ENCODE data around the gene RPLP2.

RPLP2 gene

DNA sequence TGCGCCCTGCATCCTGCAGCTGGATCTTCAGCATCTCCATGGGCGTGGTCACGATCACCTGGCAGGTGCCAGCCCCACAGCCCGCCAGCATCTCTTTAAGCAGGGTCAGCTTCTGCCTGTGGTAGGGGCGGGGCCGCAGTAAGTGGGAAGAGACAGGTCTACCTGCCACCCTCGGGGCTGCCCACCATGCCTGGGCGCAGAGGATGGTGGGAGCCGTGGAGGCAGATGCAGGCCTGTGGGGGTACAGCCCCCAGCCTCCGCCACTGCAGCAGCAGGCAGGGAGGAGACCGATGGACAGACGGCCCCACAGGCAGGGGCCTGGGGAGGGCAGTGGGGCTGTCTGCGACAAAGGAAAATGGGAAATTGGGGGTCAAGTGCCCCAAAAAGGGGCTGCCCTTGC, 16.9 kb upstream of the RPLP2 start:
- Histone ChIP-seq H3K4me3 (no peak overlapping the region), H3K36me3 (peaks cover 0 to 28% (median 5%) of the 10 kb centered on the region in 3 donors), H3K27ac (no peak overlapping the region), H3K4me1 (peaks cover 0 to 42% (median 25%) of the 10 kb centered on the region in 4 donors), H3K27me3 (peaks cover 0 to 31% of the 10 kb centered on the region in 2 donors), H3K9me3 (no peaks in the 10 kb centered on the region)
- DNase-seq, result no peak
- TF ChIP-seq, protein P1, sequence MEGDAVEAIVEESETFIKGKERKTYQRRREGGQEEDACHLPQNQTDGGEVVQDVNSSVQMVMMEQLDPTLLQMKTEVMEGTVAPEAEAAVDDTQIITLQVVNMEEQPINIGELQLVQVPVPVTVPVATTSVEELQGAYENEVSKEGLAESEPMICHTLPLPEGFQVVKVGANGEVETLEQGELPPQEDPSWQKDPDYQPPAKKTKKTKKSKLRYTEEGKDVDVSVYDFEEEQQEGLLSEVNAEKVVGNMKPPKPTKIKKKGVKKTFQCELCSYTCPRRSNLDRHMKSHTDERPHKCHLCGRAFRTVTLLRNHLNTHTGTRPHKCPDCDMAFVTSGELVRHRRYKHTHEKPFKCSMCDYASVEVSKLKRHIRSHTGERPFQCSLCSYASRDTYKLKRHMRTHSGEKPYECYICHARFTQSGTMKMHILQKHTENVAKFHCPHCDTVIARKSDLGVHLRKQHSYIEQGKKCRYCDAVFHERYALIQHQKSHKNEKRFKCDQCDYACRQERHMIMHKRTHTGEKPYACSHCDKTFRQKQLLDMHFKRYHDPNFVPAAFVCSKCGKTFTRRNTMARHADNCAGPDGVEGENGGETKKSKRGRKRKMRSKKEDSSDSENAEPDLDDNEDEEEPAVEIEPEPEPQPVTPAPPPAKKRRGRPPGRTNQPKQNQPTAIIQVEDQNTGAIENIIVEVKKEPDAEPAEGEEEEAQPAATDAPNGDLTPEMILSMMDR (IDR thresholded peaks at IDR 0.05), result no peak
- intact Hi-C loops (cut with DNase I; ENCODE audit: low total_unique reads), result no loop called here

DNA sequence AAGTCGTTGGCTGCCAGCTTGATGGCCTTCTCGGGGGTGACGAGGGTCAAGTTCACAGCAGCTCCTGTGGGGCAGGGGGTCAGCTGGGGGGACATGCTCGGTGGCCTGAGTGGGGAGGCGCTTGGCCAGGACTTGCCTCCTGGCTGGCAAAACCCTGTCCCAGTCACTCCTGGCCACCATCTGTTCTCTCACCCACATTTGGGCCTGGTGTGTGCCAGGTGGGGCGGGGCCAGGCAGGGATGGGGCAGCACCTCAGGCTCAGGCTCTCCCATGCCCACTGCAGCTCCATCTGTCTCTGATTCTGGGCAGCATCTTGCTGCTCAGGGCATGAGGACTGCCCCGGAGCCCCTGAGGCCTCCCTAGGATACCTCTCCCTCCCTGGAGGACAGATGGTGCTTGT, 16.2 kb upstream of the RPLP2 start:
- H3K36me3 ChIP-seq, result peaks cover 0 to 28% (median 5%) of the 10 kb centered on the region in 3 donors
- TF ChIP-seq, protein P1 (IDR thresholded peaks at IDR 0.05), result no peak
- H3K4me3 ChIP-seq, result no peak overlapping the region
- no peaks in the 10 kb centered on the region for H3K9me3 ChIP-seq
- H3K27me3 ChIP-seq, result peaks cover 0 to 24% of the 10 kb centered on the region in 2 donors
- intact Hi-C loops (cut with DNase I; ENCODE audit: low total_unique reads), result no loop called here
- DNase-seq, result no peak
- H3K4me1 ChIP-seq, result peaks cover 0 to 47% (median 28%) of the 10 kb centered on the region in 4 donors
- H3K27ac ChIP-seq, result no peak overlapping the region

DNA sequence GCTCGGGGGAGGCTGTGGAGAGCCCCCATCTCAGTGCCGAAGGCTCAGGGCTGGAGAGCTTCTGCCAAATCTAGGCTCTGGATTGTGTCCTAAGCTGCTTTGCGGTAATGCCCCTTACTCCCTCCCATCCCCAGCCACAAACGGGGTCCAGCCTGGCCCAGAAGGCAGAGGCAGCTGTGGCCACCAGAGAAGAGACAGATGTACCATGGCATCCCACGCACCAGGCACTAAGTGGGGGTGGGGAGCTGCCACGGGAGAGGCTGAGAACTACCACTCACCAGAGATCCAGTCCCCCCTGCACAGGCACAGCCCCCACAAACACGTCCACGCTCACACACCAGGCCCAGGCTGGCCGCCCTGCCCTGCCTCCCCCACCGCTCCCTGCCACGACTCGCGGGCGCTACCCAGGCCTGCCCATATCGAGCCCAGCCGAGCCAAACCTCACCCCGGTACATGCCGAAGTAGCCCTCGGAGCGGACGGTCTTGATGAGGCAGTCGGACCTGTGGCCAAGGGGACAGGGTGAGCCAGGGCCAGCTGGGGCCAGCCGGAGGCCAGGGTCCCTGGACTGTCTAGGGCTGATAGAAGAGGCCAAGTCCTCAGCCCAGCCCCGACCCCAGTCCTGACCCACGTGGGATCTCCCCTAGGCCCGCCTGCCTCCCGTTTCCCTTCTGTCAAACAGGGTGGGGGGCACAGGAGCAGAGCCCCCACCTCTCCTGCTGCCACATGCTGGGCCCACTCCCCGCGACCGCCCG, 15.6 kb upstream of the RPLP2 start:
- intact Hi-C loops (cut with DNase I; ENCODE audit: low total_unique reads), result no loop called here
- peaks cover 0 to 18% of the 10 kb centered on the region in 2 donors for H3K27me3 ChIP-seq
- H3K4me1 ChIP-seq, result peaks cover 0 to 46% (median 29%) of the 10 kb centered on the region in 4 donors

DNA sequence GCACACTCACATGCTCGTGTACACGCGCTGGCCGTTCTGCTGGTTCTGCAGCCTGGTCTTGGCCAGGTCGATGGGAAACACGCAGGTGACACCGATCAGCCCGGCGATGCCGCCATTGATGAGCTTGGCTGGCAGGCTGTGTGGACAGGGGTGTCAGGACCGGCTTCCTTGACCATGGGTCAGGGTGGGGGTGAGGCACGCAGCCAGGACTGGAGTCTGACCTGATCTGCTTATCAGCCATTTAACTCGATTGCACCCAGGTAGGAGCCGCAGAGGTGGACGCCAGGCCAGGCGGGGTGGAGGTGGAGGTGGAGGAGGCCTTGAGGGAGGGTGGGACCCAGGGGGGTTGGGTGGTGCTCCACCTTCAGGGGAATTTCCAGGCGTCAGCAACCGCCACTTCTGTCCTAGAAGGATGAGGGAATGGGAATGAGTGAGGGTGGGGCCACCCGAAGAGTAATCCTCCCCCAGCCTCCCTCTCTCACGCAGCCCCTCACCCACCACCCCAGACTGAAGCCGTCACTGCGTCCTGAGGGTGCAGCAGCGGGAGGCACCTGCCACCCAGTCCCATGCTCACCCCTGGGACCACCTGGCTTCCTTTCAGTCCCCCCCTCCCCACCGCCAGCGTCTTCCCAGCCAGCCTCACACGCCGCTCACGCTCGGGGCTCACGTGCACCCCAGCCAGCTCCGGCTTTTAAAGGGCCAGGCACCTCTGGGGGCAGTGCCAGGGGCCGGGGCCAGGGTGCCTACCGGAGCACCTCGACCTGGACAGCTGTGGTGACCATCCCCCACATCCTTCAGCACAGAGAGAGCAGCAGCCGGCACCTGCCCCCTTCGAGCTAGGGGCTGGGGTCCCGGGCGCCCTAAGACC, 14.8 kb upstream of the RPLP2 start:
- H3K36me3 ChIP-seq, result peaks cover 0 to 38% (median 5%) of the 10 kb centered on the region in 3 donors
- H3K4me3 ChIP-seq, result peak overlapping the region; percentile 68 to 88
- TF ChIP-seq, protein P1 (IDR thresholded peaks at IDR 0.05), result no peak
- peaks cover 0 to 10% of the 10 kb centered on the region in 2 donors for H3K27me3 ChIP-seq
- H3K4me1 ChIP-seq, result peaks cover 0 to 38% (median 24%) of the 10 kb centered on the region in 4 donors
- peak overlapping the region; percentile 71 to 85 for H3K27ac ChIP-seq
- no peaks in the 10 kb centered on the region for H3K9me3 ChIP-seq
- intact Hi-C loops (cut with DNase I; ENCODE audit: low total_unique reads), result no loop called here
- DNase-seq, result no peak

More for the DNA sequence above, 15.6 kb upstream of the RPLP2 start:
- H3K27ac ChIP-seq, result no peak overlapping the region
- DNase-seq, result no peak
- H3K4me3 ChIP-seq, result no peak overlapping the region
- no peaks in the 10 kb centered on the region for H3K9me3 ChIP-seq
- H3K36me3 ChIP-seq, result peaks cover 0 to 30% (median 5%) of the 10 kb centered on the region in 3 donors
- TF ChIP-seq, protein P1 (IDR thresholded peaks at IDR 0.05), result no peak

DNA sequence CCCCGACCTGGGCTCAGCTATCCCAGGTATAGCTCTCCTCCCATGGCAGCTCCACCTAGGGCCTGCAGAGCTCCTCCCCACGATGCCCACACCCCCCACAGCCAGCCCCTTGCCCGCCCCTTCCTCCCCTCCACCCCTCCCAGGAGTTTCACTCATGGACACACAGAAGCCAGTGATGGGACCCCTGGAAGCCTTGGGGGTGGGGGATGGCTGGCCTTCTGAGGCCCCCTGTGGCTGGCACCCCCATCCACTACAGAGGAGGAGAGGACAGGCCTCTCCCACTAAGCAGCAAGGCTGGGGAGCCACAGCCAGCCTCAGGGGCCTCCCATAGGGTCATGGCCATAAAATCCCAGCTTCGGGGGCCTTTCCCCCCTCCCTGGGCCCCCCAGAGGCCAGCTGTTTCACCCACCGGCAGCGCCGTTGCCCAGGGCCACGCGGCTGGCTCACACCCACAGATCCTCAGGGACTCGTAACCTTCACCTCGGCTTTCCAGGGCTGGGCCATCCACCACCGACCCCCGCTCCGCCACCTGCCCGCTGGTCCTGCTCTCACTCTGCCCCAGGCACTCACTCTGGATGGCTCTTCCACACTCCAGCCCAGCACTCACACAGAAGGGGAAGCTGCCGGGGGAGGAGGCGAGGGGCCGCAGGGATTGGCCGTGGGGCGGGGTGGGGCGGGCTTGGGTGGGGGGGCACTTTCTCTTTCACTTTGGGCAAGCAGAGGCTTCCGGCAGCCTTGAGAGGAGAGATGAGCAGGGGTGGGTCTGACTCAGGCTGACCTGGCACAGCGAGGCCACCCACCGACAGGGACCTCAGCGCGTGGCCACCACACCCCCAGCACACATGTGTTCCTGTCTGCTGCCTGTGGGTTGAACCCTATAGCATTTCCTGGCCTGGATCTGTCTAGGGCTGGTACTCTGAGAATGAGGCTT, 13.9 kb upstream of the RPLP2 start:
- peak; percentile 82 to 89 for DNase-seq
- peak overlapping the region; percentile 71 to 85 for H3K27ac ChIP-seq
- no peaks in the 10 kb centered on the region for H3K9me3 ChIP-seq
- intact Hi-C loops (cut with DNase I; ENCODE audit: low total_unique reads), result no loop called here
- H3K36me3 ChIP-seq, result peaks cover 0 to 47% (median 5%) of the 10 kb centered on the region in 3 donors
- peaks cover 0 to under 1% of the 10 kb centered on the region in 2 donors for H3K27me3 ChIP-seq
- peaks cover 0 to 36% (median 24%) of the 10 kb centered on the region in 4 donors for H3K4me1 ChIP-seq
- TF ChIP-seq, protein P1 (IDR thresholded peaks at IDR 0.05), result no peak
- peak overlapping the region; percentile 68 to 88 for H3K4me3 ChIP-seq

Data from tibial artery (tissue), 4 donors.